Measurements from ENCODE around the gene IGFBP5. TPM values are rescaled to one million over a fixed set of nuclear protein-coding genes. Genes with fewer than 3 reads are reported as not detected.

IGFBP5 gene
- polyA plus RNA-seq, 1 donor from 2014 or later: 1.6 TPM

- Histone ChIP-seq H2AFZ (ENCODE audit: low read depth, low read length) (peak within 1 kb of the TSS; percentile 15), H4K20me1 (ENCODE audit: insufficient read depth) (no peaks in the 10 kb centered on the region), H3K79me2 (replicated peaks; ENCODE audit: insufficient read depth, low read length) (peaks cover 26% of the 10 kb centered on the region), H3K9me2 (ENCODE audit: insufficient read depth, low read length) (no peaks in the 10 kb centered on the region), H3K4me2 (ENCODE audit: low read length) (peak within 1 kb of the TSS; percentile 94), H3K4me3 (ENCODE audit: low read length) (peak within 1 kb of the TSS; percentile 98), H3K27me3 (ENCODE audit: insufficient read depth, low read depth, low read length) (no peaks in the 10 kb centered on the region), H3F3A (ENCODE audit: insufficient read depth, low read length, poor library complexity, severe bottlenecking) (peaks cover 4% of the 10 kb centered on the region), H3K9me3 (ENCODE audit: low read length) (no peaks in the 10 kb centered on the region), H3K36me3 (ENCODE audit: insufficient read depth, low read length) (no peaks in the 10 kb centered on the region), H3K27ac (ENCODE audit: low read length) (peak within 1 kb of the TSS; percentile 23), H3K9ac (ENCODE audit: low read length) (peak within 1 kb of the TSS; percentile 68)
- peak; percentile 9 for TF ChIP-seq POLR2AphosphoS5 (IDR thresholded peaks at IDR 0.05)
- TF ChIP-seq SMC3 (conservative IDR thresholded peaks at IDR 0.05; ENCODE audit: poor library complexity): no peak
- no peak for TF ChIP-seq EZH2 (IDR thresholded peaks at IDR 0.05; ENCODE audit: borderline replicate concordance, insufficient read depth, low read length, poor library complexity, severe bottlenecking)
- no peak for TF ChIP-seq EP300 (conservative IDR thresholded peaks at IDR 0.05; ENCODE audit: poor library complexity, severe bottlenecking)
- TF ChIP-seq TAF1 (IDR thresholded peaks at IDR 0.05; ENCODE audit: low read depth): no peak
- no peak for TF ChIP-seq RAD21 (conservative IDR thresholded peaks at IDR 0.05)
- TF ChIP-seq, protein P1, sequence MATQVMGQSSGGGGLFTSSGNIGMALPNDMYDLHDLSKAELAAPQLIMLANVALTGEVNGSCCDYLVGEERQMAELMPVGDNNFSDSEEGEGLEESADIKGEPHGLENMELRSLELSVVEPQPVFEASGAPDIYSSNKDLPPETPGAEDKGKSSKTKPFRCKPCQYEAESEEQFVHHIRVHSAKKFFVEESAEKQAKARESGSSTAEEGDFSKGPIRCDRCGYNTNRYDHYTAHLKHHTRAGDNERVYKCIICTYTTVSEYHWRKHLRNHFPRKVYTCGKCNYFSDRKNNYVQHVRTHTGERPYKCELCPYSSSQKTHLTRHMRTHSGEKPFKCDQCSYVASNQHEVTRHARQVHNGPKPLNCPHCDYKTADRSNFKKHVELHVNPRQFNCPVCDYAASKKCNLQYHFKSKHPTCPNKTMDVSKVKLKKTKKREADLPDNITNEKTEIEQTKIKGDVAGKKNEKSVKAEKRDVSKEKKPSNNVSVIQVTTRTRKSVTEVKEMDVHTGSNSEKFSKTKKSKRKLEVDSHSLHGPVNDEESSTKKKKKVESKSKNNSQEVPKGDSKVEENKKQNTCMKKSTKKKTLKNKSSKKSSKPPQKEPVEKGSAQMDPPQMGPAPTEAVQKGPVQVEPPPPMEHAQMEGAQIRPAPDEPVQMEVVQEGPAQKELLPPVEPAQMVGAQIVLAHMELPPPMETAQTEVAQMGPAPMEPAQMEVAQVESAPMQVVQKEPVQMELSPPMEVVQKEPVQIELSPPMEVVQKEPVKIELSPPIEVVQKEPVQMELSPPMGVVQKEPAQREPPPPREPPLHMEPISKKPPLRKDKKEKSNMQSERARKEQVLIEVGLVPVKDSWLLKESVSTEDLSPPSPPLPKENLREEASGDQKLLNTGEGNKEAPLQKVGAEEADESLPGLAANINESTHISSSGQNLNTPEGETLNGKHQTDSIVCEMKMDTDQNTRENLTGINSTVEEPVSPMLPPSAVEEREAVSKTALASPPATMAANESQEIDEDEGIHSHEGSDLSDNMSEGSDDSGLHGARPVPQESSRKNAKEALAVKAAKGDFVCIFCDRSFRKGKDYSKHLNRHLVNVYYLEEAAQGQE (IDR thresholded peaks at IDR 0.05; ENCODE audit: borderline replicate concordance): no peak
- TF ChIP-seq MXI1 (conservative IDR thresholded peaks at IDR 0.05; ENCODE audit: poor library complexity, severe bottlenecking): peak; percentile 36
- TF ChIP-seq, protein P2, sequence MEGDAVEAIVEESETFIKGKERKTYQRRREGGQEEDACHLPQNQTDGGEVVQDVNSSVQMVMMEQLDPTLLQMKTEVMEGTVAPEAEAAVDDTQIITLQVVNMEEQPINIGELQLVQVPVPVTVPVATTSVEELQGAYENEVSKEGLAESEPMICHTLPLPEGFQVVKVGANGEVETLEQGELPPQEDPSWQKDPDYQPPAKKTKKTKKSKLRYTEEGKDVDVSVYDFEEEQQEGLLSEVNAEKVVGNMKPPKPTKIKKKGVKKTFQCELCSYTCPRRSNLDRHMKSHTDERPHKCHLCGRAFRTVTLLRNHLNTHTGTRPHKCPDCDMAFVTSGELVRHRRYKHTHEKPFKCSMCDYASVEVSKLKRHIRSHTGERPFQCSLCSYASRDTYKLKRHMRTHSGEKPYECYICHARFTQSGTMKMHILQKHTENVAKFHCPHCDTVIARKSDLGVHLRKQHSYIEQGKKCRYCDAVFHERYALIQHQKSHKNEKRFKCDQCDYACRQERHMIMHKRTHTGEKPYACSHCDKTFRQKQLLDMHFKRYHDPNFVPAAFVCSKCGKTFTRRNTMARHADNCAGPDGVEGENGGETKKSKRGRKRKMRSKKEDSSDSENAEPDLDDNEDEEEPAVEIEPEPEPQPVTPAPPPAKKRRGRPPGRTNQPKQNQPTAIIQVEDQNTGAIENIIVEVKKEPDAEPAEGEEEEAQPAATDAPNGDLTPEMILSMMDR (IDR thresholded peaks at IDR 0.05; ENCODE audit: poor library complexity, severe bottlenecking): no peak
These were observed 62.3 kb downstream of the IGFBP5 start, which contains the start of gene IGFBP2 for GRCh38 chr2:216632952-216633615. Gene IGFBP2 (plus strand): TSS chr2:216633420. CDS start chr2:216633524, 104 bp downstream.

DNA sequence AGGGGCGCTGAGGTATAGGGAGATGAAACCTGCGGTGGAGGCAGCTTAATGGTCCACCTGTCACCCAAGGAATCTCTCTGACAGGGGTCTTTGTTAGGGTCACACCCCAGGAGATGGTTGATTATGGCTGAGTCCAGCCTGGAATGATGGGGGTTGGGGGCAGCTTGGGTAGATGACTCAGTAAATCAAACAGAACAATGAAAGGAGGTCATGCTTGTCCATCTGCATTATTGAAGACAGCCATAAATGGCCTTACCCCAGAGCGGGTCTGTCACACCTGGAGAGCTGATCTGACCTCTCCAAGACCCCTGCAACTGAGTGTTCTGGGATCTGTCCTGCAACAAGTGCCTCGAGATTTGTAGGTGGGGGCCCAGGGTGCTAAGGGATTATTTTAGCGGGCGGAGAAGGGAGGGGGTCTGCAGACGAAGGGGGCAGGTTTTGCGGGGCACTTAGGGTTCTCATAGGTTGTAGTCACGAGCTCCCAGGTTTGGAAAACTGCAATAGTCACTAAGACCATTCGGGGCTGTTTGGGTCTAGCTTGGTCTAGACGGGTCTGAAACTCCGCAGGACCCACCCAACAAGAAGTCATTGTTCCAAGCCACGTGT, 62.9 kb downstream of the IGFBP5 start:
- Histone ChIP-seq H3K27ac (ENCODE audit: low read length) (no peak overlapping the region), H2AFZ (ENCODE audit: low read depth, low read length) (peak overlapping the region; percentile 15), H3K9me2 (ENCODE audit: insufficient read depth, low read length) (no peaks in the 10 kb centered on the region), H3K79me2 (replicated peaks; ENCODE audit: insufficient read depth, low read length) (peaks cover 20% of the 10 kb centered on the region), H3K27me3 (ENCODE audit: insufficient read depth, low read depth, low read length) (no peaks in the 10 kb centered on the region), H3K4me2 (ENCODE audit: low read length) (peak overlapping the region; percentile 55), H3K36me3 (ENCODE audit: insufficient read depth, low read length) (no peaks in the 10 kb centered on the region), H3K9ac (ENCODE audit: low read length) (no peak overlapping the region), H3F3A (ENCODE audit: insufficient read depth, low read length, poor library complexity, severe bottlenecking) (peaks cover 4% of the 10 kb centered on the region), H4K20me1 (ENCODE audit: insufficient read depth) (no peaks in the 10 kb centered on the region), H3K4me3 (ENCODE audit: low read length) (peak overlapping the region; percentile 71), H3K9me3 (ENCODE audit: low read length) (no peaks in the 10 kb centered on the region)
- TF ChIP-seq EZH2 (IDR thresholded peaks at IDR 0.05; ENCODE audit: borderline replicate concordance, insufficient read depth, low read length, poor library complexity, severe bottlenecking) (no peak), RAD21 (conservative IDR thresholded peaks at IDR 0.05) (no peak), MXI1 (conservative IDR thresholded peaks at IDR 0.05; ENCODE audit: poor library complexity, severe bottlenecking) (no peak), SMC3 (conservative IDR thresholded peaks at IDR 0.05; ENCODE audit: poor library complexity) (no peak)
